22Rv1 (cell line): Measurements from ENCODE around the gene GPR148.

Source experiments
- H3K27ac ChIP-seq: fragments of 450-650 bp; 2 replicates; pipeline ENCODE4 v1.5.1; 2017
- CTCF ChIP-seq: fragments of 450-650 bp; IDR thresholded peaks from 2 replicates; pipeline ENCODE4 v1.5.1; 2017; ENCODE audit warnings: mild to moderate bottlenecking
- ZFX ChIP-seq: fragments of 450-650 bp; IDR thresholded peaks from 2 replicates; pipeline ENCODE4 v1.6.1; 2017; ENCODE audit warnings: antibody characterized with exemption, borderline replicate concordance

GPR148 gene

GRCh38 chr2:130767408-130767775 is 38.5 kb downstream of the GPR148 start:
- no peak overlapping the region for H3K27ac ChIP-seq
- TF ChIP-seq CTCF (no peak), ZFX (no peak)

GRCh38 chr2:130768191-130768855 is 39.5 kb downstream of the GPR148 start:
- no peak; the same call in 1 of the 2 replicates for TF ChIP-seq CTCF
- TF ChIP-seq ZFX, result no peak
- 0 out of 2 replicates have a peak overlapping the region, but pooled peaks have one; percentile 1 for H3K27ac ChIP-seq

GRCh38 chr2:130769343-130769907 is 40.6 kb downstream of the GPR148 start:
- H3K27ac ChIP-seq, result no peak overlapping the region
- TF ChIP-seq CTCF (no peak), ZFX (no peak)

- TF ChIP-seq CTCF, result no peak
- no peak for TF ChIP-seq ZFX
Observed at GRCh38 chr2:130776550-130776949, 47.7 kb downstream of the GPR148 start.

GRCh38 chr2:130778781-130779180 is 49.9 kb downstream of the GPR148 start:
- TF ChIP-seq ZFX, result no peak
- no peak for TF ChIP-seq CTCF
- no peak overlapping the region for H3K27ac ChIP-seq

More at GRCh38 chr2:130776550-130776949, 47.7 kb downstream of the GPR148 start:
- no peak overlapping the region for H3K27ac ChIP-seq
